Mucosa of descending colon (tissue), 3 donors: ENCODE data around the gene HCFC1. TPM values are rescaled to one million over a fixed set of nuclear protein-coding genes. Genes with fewer than 3 reads are reported as not detected.
A peak's percentile ranks its signal among the peaks of the same experiment; 100 is the strongest.

Experiments used
- ATAC-seq: fragments of 200-7000 bp; cut with Tn5 transposase; one replicate; pipeline ENCODE4 v1.9.1; 2020; ENCODE audit warnings: mild to moderate bottlenecking, moderate library complexity
- DNase-seq, 3 donors: peaks; one replicate each; pipeline ENCODE4 v3.0.0-alpha.2; 2020
- H3K36me3 ChIP-seq: fragments of 200-600 bp; one replicate; pipeline ENCODE4 v1.8.0; 2021; ENCODE audit warnings: low read depth, mild to moderate bottlenecking
- H3K4me1 ChIP-seq: fragments of 200-600 bp; one replicate; pipeline ENCODE4 v1.8.0; 2021; ENCODE audit warnings: low read depth, mild to moderate bottlenecking
- H3K4me3 ChIP-seq: fragments of 200-600 bp; one replicate; pipeline ENCODE4 v1.8.0; 2021; ENCODE audit warnings: mild to moderate bottlenecking
- H3K9me3 ChIP-seq: fragments of 200-600 bp; one replicate; pipeline ENCODE4 v1.8.0; 2021; ENCODE audit warnings: mild to moderate bottlenecking
- CTCF ChIP-seq: fragments of 200-600 bp; IDR thresholded peaks from one replicate; pipeline ENCODE4 v1.8.0; 2022; ENCODE audit warnings: antibody characterized with exemption, mild to moderate bottlenecking
- intact Hi-C, 2 donors: fragments of 100-400 bp; cut with DNase I in 1 of 2; cut with micrococcal nuclease in 1 of 2; formaldehyde crosslinking; loops; one replicate each; pipeline versions ENCODE4 v1.11.0 to v1.11.1; 2022; cut with DNase I, micrococcal nuclease
- total RNA-seq, 3 donors: library from RNA; stranded (reverse); fragmentation: NEBNext Ultra II Directional in 2 of 3; extraction: Animal tissue kit (Norgen Biotek cat#: 25700) in 2 of 3; gene quantifications; one replicate each; pipeline versions ENCODE4 v1.2.1 to v1.2.4, GENCODE V29; 2021 to 2023
- donor health status: DM: no; HTN: no; CAD: no; lungs with moderate emphysema.
- donor health status: DM: no; HTN: no; CAD: no.
- donor health status: DM: no; HTN: yes; CAD: no.

The HCFC1 gene
- total RNA-seq, 3 donors from 2014 or later: 36.3 to 56.5 (median 48.2) TPM

GRCh38 chrX:153957224-153957623 lies 14.4 kb downstream of the HCFC1 start:
- ATAC-seq (no peak), DNase-seq (no peak)
- intact Hi-C loops: loop anchor here in 1 of 2 donors (10.0 kb wide), 1 partner anchor 192 kb away; the partner anchor contains the start of gene PLXNB3
- H3K4me1 ChIP-seq: no peaks in the 10 kb centered on the region
- no peaks in the 10 kb centered on the region for H3K9me3 ChIP-seq
- no peak overlapping the region for H3K4me3 ChIP-seq
- H3K36me3 ChIP-seq: no peaks in the 10 kb centered on the region
- no peak for TF ChIP-seq CTCF

GRCh38 chrX:153956044-153956907 lies 15.3 kb downstream of the HCFC1 start:
- H3K4me1 ChIP-seq: no peaks in the 10 kb centered on the region
- ATAC-seq (no peak), DNase-seq (no peak)
- H3K9me3 ChIP-seq: no peaks in the 10 kb centered on the region
- H3K4me3 ChIP-seq: no peak overlapping the region
- TF ChIP-seq CTCF: no peak
- intact Hi-C loops: loop anchor here in 1 of 2 donors (10.0 kb wide), 1 partner anchor 191 kb away; the partner anchor contains the start of gene PLXNB3
- no peaks in the 10 kb centered on the region for H3K36me3 ChIP-seq

DNA sequence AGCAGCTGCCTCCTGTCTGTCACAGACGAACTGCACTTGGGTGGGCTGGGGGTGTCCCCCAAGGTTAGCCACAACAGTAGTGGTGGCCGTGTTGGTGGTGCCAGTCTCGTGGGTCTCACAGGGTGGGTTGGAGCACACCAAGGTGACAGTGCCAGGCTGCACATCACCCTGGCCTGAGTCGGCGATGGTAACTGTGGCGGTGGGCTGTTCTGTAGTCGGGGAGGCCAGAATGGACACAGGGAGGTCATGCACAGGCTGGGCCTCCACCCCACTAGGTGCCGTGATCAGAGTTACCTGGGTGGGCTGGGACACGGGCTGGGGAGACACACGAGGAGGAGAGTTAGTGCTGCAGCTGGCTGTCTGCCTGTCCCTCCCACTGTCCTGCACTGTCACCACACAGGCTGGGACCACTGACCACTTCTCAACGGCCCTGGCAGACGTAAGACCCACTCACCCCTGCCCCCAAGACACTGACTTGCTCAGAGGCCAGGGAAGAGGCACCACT lies 16.3 kb downstream of the HCFC1 start:
- intact Hi-C loops: loop anchor here in 1 of 2 donors (10.0 kb wide), 1 partner anchor 190 kb away; the partner anchor contains the start of gene PLXNB3
- no peak overlapping the region for H3K4me3 ChIP-seq
- no peak for TF ChIP-seq CTCF
- H3K36me3 ChIP-seq: no peaks in the 10 kb centered on the region
- H3K4me1 ChIP-seq: no peaks in the 10 kb centered on the region
- no peak for ATAC-seq
- no peaks in the 10 kb centered on the region for H3K9me3 ChIP-seq
- no peak for DNase-seq

- Histone ChIP-seq H3K4me3 (no peak overlapping the region), H3K9me3 (no peaks in the 10 kb centered on the region), H3K36me3 (no peaks in the 10 kb centered on the region), H3K4me1 (no peaks in the 10 kb centered on the region)
- intact Hi-C loops: loop anchor here in 1 of 2 donors (10.0 kb wide), 1 partner anchor 190 kb away; the partner anchor contains the start of gene PLXNB3
- DNase-seq (no peak), ATAC-seq (peak; percentile 2)
- TF ChIP-seq CTCF: no peak
Measured at GRCh38 chrX:153954558-153955227, 16.9 kb downstream of the HCFC1 start.

GRCh38 chrX:153953892-153954557 lies 17.6 kb downstream of the HCFC1 start:
- intact Hi-C loops: loop anchor here in 1 of 2 donors (10.0 kb wide), 1 partner anchor 189 kb away; the partner anchor contains the start of gene PLXNB3
- ATAC-seq (peak; percentile 3), DNase-seq (peak in 1 of 3 donors; percentile 50)
- no peaks in the 10 kb centered on the region for H3K4me1 ChIP-seq
- H3K9me3 ChIP-seq: no peaks in the 10 kb centered on the region
- no peaks in the 10 kb centered on the region for H3K36me3 ChIP-seq
- H3K4me3 ChIP-seq: no peak overlapping the region
- TF ChIP-seq CTCF: no peak
